HPDE6-E6E7 (cell line): ENCODE measurements around the gene CCN2.

ENCODE experiments used
- DNase-seq: peaks from one replicate; pipeline ENCODE4 v3.0.0; 2011; ENCODE audit warnings: missing footprints; ENCODE audit errors: extremely low spot score

The CCN2 gene

GRCh38 chr6:131966443-131966842, 15.3 kb upstream of the CCN2 start:
- no peak for DNase-seq

- DNase-seq: no peak
Observed at GRCh38 chr6:131963063-131963462, 11.9 kb upstream of the CCN2 start.

- DNase-seq: no peak
Observed at GRCh38 chr6:131960371-131961133, 9.4 kb upstream of the CCN2 start.

- no peak for DNase-seq
Observed at GRCh38 chr6:131958542-131959470, 7.6 kb upstream of the CCN2 start.

- no peak for DNase-seq
Observed at GRCh38 chr6:131958095-131958494, 6.9 kb upstream of the CCN2 start.

GRCh38 chr6:131955876-131956275, 4.7 kb upstream of the CCN2 start:
- DNase-seq: no peak

GRCh38 chr6:131955192-131955591, 4.0 kb upstream of the CCN2 start:
- DNase-seq: no peak

GRCh38 chr6:131954775-131955107, 3.6 kb upstream of the CCN2 start:
- DNase-seq: peak; percentile 84

- DNase-seq: no peak
Observed at GRCh38 chr6:131954059-131954774, 3.0 kb upstream of the CCN2 start.

GRCh38 chr6:131952886-131953509, 1.8 kb upstream of the CCN2 start:
- DNase-seq: no peak

- DNase-seq: no peak
Observed at GRCh38 chr6:131951576-131952230, 531 bp upstream of the CCN2 start.

- DNase-seq: peak; percentile 35
Observed at GRCh38 chr6:131949909-131950766, 1.0 kb downstream of the CCN2 start.

GRCh38 chr6:131949620-131949908, 1.6 kb downstream of the CCN2 start:
- no peak for DNase-seq

- no peak for DNase-seq
Observed at GRCh38 chr6:131948692-131949619, 2.2 kb downstream of the CCN2 start.

- DNase-seq: no peak
Observed at GRCh38 chr6:131947986-131948661, 3.0 kb downstream of the CCN2 start.

GRCh38 chr6:131946992-131947955, 3.9 kb downstream of the CCN2 start:
- no peak for DNase-seq

- DNase-seq: no peak
Observed at GRCh38 chr6:131946404-131946991, 4.7 kb downstream of the CCN2 start.
